Stimulated activated CD8-positive, alpha-beta memory T cell treated with anti-CD3 and anti-CD28 coated beads, Interleukin-12 subunit alpha, Interleukin-12 subunit beta, amount 100 ng/mL, for 1 hour (primary cell): ENCODE results near the gene ATXN7L1.
"Not testable (repeated sequence)": the region's sequence is repeated elsewhere in the genome, so short reads cannot be mapped to it uniquely, and the experiment has no call there.

ENCODE experiments used
- DNase-seq: peaks from one replicate; pipeline ENCODE4 v3.0.0-alpha.2; 2020; ENCODE audit warnings: low read depth

ATXN7L1 gene

DNA sequence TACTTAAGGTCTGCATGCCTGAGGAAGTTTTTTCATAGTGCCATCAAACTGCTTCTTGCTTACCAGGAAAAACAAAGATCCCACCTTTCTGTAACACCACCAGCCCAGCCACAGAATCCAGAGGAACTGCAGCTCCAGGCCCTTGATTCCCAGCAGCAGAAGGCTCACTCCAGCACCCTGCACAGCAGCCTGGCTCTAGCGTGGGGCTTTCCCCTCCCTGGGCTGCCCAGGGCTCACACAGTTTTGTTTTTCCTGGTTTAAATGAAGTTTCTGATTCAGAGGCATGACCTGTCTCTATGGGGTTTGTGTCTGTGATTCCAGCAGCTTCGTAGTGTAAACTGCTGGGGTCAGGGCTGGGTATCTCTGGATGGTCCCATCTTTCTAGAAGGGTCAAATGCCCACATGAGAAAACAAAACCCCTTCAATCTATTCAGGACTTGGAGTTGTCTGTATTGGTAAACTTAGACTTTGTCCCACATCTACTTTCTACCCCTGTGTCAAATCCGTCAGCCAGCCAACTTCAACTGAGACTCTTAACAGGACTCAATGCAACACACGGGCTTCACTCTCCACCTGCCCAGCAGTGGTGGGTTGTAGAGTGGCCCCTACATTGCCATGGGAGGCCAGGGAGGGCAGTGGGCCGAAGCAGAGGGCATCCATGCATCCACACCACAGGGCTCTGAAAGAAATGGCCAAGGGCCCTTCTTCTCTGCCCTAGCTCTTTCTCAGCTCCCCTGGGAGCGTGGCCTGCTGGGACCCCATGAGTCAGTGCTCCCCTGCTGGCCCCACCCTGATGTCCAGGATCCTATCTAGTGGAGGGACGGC lies 73.6 kb downstream of the ATXN7L1 start:
- no peak for DNase-seq

DNA sequence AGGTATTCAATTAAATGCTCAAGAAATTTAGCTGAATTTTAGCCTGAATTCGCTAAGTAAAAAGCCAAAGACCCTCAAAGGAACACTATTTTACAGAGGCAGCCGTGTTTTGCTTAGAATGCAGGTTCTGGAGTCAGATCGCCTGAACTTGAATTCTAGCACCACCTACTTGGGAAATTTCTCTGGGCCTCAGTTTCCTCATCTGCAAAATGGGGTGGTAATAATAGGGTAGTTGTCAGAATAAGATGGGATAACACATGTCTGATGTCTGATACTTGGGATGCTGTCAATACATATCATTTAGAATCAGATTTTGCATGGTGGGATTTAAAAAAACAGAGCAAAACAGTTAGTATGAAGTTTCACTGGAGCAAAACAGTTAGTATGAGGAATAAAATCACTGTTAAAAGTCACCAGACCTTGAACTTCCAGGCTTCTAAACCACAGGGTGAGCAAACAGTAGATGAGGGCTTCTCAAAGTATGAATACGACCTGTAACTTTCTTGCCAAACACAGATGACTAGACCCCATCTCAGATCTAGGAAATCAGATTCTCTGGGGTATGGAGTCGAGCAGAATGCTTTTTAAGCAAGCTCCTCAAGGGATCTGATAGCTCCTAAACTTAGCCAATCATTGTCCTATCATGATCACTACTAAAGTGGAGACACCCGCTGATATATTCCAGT lies 75.4 kb downstream of the ATXN7L1 start:
- no peak for DNase-seq

DNA sequence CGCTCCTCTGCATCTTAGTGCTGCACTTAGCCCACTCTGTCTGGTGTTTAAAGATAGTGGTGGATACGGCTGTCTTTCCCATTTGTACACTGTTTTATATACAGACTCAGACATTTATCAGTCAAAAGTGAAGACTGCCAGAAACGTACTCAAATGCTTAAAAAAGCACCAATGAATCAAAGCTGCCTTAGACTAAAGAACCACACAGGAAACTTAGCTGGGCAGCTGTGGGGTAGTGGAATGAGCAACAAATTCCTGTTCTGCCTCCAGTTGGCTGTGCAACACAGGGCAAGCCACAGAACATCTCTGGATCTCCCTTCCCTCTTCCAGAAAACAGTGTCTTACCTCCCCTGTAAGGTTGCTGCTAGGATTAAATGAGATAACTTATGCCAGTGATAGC lies 76.0 kb downstream of the ATXN7L1 start:
- DNase-seq = no peak

DNA sequence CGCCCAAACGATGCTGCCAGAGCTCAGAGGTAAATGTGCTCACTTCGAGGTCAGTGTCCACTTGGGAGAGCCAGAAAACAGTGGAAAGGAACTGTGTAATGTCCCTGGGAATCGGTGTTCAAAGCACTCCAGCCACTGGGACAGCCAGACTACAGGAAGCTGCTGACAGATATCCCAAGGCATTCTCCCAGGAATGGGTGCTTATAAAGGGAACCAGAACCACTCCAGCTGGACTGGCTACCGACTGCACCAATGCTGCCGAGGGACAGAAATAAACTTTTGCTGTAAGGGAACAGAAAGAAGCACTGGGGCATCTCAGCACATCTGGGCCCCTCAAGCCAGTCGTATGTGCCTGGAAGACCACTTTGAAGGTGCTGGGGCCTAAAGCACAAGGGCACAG lies 76.7 kb downstream of the ATXN7L1 start:
- DNase-seq = no peak

DNA sequence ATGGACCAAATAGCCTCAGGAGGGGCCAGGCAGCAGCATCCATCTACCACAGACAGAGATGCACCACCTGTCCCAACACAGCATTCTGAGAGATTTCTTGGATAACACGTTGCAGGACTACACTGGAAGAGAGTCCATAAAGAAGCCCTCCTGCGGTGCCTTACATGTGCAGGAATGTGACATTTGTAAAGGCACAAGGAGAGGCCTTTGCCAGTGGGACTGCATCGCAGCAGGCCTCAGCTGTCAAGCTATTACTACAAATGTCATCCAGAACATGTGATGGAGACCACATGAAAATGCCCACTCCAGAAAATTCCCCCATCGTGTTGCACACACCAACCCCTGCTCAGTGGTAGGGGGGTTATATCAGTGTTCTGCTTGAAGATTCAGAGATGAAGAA lies 77.4 kb downstream of the ATXN7L1 start:
- DNase-seq = no peak

DNA sequence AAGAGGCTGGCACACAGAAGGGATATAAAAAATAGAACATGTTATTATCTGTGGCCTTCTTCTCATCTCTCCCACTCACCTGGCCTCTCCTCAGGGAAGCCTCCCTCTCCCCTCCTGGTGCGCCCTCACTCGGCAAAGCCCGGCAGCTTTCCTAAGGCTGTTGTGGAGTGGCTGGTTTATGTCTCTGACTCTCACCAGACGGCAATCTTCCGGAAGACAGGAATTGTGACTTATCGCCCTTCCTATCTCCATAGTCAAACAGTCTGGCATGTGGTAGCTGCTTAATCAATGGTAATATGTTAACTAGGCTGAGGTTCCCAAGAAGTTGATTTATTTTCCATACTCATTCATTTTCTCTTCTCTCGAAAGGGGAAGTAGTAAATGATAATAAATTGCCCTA lies 78.7 kb downstream of the ATXN7L1 start:
- no peak for DNase-seq

DNA sequence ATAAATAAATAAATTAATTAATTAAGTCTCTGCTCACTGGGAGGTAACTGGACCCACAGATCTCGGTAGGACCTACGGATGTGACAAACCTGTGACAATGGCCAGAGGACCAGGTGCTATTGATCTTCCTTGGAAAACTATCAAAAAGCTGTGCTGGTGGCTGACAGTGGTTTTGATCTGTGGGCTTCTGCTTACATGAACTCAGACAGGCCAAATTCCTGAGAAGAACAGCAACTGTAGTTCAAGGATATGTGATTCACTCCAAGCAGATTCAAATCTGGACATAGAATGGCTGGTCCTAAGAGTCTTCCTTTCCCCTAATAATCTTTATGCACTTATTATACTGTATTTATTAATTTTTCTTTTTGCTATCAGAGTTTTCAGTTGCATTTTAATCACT lies 80.0 kb downstream of the ATXN7L1 start:
- DNase-seq = no peak

DNA sequence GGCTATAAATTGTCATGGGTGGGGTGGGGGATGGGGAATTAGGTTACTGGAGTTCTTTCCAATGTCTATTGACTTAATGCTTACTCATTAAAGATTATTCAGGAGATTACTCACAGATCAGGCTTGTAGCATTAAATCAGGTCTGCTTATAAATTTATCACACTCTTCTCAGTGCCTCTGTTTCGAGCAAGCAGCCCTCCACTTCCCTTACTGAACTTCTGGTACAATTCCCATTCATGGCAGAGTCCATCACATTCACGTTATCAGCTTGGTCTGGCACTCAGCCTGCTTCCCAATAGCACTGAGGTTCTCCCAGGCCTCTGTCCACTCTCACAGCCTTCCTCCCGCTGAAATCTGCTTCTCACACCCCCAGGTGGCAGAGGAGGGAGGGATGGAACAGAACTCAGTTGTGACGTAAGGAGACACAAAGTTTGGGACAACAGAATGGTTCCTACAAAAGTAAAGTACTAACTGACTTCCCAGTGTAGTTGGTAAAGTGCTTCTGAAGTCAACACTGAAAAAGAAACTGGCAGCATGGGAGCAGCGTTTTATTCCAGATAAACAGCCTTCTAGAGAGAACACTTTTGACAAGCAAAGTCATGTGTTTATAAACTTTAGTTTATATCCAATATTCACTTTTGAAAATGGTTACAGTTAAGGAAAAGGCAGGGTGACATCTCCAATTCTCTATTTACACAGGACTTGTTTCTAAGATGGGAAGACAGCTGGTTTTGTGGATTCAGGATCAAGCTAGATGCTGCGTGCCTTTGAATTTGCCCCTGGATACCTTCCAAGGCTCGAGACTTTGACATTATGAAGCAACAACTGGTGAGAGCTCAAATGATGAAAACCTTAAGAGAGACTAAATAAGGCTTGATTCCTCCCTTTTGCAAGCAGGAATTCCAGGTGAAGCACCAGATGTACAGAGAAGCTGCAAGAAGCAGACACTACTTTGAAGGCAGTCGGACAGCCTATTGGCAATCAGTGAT lies 81.4 kb downstream of the ATXN7L1 start:
- no peak for DNase-seq

DNA sequence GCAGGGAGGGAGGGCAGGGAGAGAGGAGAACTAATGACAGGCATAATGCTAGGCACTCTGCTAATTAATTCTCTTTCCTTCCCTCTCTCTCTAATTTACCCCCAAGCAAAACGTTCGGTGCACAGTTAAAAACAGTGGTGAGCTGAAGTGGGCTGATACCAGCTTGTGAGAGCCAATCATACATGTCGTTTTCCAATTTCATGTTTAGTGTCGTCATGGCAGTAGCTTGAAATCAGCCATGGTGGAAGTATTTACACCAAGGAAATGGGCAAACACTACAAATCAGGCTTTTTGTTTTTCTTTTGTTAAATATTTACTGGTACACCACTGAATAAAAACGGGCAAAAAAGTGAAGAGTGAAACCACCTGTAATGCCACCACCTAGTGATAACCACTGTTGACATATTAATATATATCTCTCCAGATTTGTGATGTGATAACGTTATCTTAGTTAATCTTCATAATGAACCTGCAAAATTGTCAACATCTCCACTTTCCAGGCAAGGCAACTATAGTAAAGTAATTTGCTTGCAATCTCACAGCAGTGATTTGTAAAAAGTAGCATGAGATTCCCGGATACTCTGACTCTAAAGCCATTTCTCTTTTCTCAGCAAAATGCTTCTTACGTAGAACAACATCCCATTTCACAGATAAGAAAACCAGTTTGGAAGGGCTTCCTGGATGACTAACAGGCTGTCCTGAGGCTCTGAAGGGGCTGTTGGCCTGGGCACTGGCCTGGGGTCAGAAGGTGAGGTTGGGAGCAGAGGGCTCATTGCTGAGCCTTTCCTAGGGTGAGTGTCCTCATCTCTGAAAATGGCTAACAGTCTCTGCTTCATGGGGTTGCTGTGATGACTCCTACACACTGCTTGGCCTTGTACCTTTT lies 83.7 kb downstream of the ATXN7L1 start:
- DNase-seq = no peak

DNA sequence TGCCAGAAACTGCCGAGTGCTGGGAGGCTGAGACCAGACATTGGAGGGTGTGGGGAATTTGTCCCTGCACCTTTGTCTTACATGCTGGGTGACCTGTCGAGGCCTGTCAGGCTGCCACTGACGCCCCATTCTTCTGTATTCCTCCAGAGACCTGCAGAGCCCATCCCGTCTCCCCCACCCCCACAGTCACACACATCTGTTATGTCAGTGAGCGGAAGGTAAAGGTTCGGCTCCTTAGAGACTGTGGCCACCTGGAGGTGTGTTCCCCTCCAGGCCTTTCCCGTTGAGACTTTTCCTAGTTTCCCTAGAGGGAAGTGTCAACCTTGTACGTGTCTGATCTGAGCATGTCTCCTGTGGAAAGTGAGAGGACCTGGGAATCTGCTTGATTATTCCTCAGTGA lies 84.5 kb downstream of the ATXN7L1 start:
- no peak for DNase-seq

DNA sequence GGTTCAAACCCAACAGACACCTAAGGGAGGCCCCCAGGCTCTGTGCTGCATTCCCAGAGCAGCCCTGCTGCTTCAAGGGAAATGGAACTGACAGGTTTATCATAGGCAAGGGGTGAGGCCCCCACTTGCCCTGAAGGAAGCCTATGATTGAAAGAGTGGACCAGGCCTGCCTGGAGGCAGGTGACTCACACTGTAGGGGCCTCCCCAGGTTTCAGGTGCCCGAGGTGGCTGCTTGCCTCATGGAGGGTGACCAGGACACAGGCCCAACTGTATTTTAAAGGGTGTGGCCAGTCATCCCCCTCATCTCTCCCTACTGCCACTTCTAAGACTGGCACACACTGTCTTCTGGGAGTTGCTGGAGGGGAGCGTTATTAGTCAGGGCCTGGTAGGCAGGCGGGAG lies 85.4 kb downstream of the ATXN7L1 start:
- no peak for DNase-seq

DNA sequence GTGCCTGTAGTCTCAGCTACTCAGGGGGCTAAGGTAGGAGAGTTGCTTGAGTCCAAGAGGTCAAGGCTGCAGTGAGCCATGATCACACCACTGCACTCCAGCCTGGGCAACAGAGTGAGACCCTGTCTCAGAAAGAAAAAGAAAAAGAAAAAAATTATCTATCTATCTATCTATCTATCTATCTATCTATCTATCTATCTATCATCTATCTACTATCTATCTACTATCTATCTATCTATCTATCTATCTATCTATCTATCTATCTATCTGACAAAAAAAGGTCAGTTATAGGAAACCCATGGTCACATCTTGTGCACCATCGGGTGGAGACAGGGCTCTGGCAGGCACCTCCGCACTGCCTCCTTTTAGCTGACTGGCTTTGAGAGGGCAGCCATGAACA lies 85.9 kb downstream of the ATXN7L1 start:
- DNase-seq = not testable (repeated sequence)

DNA sequence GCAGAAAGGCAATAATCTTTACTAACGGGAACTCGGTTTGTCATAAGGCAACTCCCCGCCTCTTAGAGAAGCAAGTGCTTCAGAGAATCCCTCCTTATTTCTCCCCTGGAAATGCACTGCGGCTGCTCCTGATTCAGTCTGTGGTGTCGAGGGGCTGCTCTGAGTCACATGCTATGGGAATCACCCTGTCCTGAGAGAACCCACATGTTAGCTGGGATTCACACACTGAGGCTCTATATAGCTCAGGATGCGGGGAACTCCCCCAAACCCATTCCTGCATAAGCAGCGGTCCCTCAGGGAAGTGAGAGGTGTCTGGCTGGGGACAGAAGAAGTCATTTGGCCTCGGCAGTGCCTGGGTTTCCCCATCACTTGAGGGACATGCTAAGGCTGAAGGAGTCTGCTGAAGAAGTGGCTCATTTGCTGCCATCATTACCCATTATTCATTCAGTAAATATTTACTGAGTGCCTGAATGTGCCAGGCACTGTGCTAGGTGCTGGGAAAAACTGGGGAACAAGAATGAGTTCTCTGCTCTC lies 87.5 kb downstream of the ATXN7L1 start:
- no peak for DNase-seq

DNA sequence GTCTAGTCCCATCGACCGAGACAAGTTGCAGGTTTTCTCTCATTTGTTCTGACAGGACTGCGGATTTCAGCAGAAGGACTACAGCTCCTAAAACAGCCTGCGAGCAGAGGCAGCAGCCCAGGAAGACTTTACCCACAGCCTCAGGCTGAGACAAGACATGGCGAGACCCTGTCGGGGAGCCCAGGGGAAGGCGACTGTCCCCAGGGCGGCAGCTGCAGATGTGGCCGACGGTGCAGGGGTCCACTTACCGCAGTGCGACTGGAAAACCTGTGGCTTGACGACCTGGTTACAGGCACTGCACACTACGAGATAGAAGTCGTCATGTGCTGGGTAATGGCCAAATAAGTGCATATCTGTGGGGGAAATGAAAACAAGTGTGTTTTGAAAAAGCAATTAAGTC lies 88.0 kb downstream of the ATXN7L1 start:
- DNase-seq = no peak

DNA sequence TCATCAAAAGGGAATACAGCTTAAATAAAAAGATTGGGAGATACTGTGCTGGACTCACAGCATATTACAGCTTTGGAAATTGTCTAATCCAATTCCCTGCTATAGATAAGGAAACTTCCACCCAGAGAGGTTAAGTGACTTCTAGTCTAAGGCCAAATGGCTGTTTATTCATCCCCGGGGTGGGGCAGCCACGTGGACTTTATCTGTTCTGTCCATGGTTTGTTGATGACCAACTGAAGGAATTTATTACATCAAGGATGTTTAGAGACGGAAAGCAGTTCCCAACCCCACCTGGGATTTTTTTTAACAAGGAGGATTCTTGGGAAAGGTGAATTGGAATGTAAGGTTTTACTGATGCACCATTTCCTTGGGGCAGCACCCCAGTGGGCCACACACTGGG lies 88.6 kb downstream of the ATXN7L1 start:
- DNase-seq = no peak

DNA sequence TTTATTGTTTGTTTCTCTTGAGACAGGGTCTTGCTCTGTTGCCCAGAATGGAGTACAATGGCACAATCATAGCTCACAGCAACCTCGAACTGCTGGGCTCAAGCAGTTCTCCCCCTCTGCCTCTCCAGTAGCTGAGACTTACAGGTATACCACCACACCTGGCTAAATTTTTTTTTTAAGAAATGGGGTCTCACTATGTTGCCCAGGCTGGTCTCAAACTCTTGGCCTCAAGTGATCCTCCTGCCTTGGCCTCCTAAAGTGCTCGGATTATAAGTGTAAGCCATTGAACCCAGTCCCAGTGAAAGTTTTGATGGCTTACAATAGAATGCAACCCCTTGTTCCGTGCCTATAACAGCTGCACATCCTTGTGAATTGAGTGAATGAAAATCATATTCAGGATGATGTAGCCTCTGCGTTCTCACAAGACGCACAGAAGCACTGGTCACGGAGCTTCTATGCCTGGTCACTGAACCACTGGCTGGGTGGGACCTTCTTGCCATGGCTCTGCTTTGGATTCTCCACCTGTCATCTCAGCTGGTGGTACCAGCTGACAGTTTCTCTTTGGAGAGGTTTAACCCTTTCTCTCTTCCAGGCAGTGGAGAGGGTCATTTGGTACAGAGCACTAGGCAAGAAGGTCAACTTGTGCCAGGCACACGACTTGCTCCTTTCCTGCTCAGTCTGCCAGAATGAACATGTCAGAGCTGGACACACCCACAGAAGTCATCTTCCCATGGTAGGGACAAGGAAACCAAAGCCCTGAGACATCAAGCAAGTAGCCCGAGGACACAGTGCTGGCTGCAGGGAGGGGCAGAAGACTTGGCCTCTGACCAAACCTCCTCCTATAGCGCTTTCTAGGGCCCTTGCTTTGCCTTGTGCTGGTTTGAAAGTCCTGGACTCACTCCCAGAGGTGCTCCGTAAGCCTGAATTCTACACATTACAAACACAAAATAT lies 89.6 kb downstream of the ATXN7L1 start:
- no peak for DNase-seq

DNA sequence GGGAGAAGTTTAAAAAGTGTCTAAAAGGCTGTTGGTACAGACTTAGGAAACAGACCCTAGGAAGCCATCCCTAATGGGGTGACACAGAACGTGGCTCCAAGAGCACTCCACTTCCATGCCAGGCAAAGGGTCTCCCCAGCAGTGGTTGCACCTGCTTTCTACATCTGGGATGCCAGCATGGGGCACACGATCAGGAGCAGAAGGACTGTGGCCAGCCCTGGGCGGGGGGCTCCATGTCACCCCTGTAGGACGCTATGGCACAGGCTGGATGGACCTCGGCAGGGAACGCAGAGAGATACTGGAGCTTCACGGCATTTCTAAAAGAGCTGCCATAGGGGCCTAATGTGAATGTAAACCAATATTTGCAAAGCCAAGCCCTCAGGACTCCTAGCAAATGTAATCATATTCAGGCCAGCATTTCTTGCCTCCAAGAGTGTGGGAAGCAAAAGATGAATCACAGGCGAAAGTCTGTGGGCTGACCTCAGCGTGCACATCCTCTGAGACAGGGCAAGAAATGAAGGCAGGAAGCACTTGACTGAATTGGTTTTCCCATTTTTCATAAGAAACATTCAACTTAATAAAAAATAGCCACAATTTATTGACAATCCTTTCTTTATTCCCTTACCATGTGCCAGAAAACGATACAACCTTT lies 93.9 kb downstream of the ATXN7L1 start:
- no peak for DNase-seq

DNA sequence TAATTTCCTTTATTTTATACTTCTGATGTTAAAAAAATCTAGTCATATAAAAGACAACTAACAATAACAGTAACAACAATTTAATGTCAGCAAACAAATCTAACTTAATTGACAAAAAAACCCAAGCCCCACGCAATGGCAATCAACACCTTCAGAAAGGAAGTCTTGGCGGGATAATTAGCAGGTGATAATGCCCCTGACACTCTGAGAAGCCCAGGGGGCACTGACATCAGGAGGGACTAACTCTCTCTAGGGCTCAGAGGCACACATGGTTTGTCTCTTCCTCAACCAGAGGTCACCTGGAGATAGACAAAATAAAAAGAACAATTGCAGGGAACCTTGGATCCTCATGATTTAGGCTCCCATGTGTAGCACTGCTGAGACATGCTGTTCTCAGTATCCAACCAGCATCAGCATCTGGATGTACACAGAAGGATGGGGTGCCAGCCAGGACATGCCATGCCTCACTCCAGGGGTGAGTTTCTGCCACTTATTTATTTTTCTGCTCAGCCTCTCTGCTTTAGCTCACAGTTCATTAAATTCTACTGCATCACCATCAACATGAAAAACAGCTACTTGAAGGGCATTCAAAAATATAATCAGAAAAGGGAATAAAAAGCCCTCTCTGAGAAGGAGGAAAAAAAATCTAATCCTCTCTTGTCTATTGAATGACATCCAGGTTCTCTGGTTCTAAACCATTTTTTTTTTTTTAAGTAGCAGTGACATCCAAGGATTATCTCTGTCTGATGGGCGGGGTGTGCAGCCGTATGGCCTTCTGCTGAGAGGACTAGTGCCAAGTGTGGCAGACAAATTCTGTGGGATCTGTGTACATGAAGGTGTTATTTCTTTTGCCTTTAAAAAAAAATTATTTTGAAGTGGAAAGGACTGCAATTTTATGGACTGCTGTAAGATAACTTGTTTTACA lies 96.3 kb downstream of the ATXN7L1 start:
- no peak for DNase-seq
